Coronary artery (tissue), 2 donors: Measurements from ENCODE around the gene ATP5PO.
"Not testable (repeated sequence)": the region's sequence is repeated elsewhere in the genome, so short reads cannot be mapped to it uniquely, and the experiment has no call there.

Experiments used
- DNase-seq: peaks from one replicate; pipeline ENCODE4 v3.0.0-alpha.2; 2017; ENCODE audit warnings: low spot score
- H3K27ac ChIP-seq, 2 donors: fragments of 200-600 bp; sonication (generic); one replicate each; pipeline ENCODE4 v1.5.1; 2016 to 2019
- H3K4me3 ChIP-seq: fragments of 200-600 bp; sonication (generic); 2 replicates; pipeline ENCODE4 v1.5.1; 2016; ENCODE audit warnings: mild to moderate bottlenecking, moderate library complexity
- TF ChIP-seq, protein P1 (sequence below): fragments of 200-600 bp; sonication (generic); IDR thresholded peaks from one replicate; pipeline ENCODE4 v1.5.1; 2019; ENCODE audit warnings: antibody characterized with exemption

Gene ATP5PO

GRCh38 chr21:33878824-33879223, 36.8 kb downstream of the ATP5PO start:
- Histone ChIP-seq H3K4me3 (no peak overlapping the region), H3K27ac (no peak overlapping the region)
- TF ChIP-seq, protein P1, sequence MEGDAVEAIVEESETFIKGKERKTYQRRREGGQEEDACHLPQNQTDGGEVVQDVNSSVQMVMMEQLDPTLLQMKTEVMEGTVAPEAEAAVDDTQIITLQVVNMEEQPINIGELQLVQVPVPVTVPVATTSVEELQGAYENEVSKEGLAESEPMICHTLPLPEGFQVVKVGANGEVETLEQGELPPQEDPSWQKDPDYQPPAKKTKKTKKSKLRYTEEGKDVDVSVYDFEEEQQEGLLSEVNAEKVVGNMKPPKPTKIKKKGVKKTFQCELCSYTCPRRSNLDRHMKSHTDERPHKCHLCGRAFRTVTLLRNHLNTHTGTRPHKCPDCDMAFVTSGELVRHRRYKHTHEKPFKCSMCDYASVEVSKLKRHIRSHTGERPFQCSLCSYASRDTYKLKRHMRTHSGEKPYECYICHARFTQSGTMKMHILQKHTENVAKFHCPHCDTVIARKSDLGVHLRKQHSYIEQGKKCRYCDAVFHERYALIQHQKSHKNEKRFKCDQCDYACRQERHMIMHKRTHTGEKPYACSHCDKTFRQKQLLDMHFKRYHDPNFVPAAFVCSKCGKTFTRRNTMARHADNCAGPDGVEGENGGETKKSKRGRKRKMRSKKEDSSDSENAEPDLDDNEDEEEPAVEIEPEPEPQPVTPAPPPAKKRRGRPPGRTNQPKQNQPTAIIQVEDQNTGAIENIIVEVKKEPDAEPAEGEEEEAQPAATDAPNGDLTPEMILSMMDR: no peak
- DNase-seq: no peak

DNA sequence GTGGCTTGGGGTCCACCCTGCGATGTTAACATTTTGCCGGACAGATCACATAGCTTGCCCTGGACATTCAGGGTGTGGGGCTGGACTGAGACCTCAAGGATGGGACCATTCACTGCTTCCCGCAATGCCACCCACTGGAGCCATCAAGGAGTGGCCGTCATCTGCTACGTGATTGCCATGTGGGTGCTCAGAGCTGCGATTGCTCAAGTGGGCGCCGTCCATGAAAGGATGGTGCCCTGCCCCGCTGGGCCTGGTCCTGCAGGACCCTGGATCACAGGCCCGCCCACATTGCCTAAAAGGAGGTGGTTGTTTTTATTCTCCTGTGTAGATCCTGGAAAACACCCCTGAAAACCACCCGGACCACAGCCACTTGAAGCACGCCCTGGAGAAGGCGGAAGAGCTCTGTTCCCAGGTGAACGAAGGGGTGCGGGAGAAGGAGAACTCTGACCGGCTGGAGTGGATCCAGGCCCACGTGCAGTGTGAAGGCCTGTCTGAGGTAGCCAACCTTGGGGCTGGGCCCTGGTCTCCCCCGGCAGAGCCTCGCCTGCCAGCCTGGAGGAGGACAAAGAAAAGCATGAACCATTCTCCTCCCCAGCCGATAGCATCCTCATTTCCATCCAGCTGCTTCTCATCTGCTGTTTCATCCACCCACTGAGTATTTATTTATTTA, 40.4 kb downstream of the ATP5PO start:
- H3K4me3 ChIP-seq: no peak overlapping the region
- DNase-seq: no peak
- TF ChIP-seq, protein P1: no peak
- H3K27ac ChIP-seq: no peak overlapping the region

DNA sequence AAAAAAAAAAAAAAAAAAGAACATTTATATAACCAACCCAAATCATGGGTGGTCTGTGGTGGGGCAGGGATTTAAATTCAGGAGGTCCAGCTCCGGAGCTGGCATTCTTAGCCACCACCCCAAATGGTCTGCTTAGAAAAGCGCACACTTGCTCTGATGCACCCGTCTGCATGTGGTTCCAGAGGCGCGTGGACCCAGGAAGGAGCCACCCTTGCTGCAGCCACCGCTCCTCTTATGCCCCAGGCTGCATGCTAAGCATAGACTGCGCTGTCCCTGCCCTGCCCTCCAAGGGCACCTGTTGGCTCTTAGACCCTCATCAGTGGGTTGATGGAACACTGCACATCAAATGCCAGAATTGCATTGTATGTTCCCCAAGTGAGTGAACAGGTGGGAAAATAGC, 41.4 kb downstream of the ATP5PO start:
- no peak overlapping the region for H3K27ac ChIP-seq
- no peak overlapping the region for H3K4me3 ChIP-seq
- no peak for DNase-seq
- TF ChIP-seq, protein P1: no peak

DNA sequence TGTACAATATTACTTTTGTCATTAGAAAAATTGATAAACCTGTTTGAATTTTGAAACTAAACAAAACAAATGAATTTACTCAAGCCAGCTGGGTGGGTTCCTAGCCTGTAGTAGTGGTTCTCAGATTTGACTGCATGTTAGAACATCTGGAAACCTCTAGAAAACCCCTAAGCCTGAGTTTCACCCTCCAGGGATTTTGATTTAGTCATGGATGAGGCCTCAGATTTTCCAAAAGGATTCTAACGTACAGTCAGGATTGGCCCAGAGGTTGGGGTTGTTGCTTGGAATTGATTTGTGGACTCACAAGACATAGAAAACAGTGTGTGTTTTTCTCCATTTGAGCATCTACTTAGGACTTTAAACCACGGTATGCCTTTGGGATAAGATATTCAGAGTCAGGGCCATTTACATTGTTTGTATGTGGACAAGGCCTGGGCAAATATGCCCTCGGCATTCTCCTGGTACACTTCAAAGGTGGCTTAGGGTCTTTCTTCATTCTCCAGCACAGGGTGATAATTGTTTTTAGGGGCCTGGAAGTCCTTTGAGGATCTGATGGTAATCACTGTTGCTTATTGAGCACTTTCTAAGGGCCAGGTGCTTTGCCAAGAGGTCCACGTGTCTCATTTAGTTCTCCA, 42.6 kb downstream of the ATP5PO start:
- TF ChIP-seq, protein P1: no peak
- no peak for DNase-seq
- Histone ChIP-seq H3K4me3 (no peak overlapping the region), H3K27ac (no peak overlapping the region)

- TF ChIP-seq, protein P1: no peak
- Histone ChIP-seq H3K4me3 (no peak overlapping the region), H3K27ac (no peak overlapping the region)
- DNase-seq: no peak
Measured at GRCh38 chr21:33871171-33871570, 44.4 kb downstream of the ATP5PO start.

GRCh38 chr21:33870768-33871167, 44.8 kb downstream of the ATP5PO start:
- Histone ChIP-seq H3K27ac (no peak overlapping the region), H3K4me3 (no peak overlapping the region)
- TF ChIP-seq, protein P1: no peak
- no peak for DNase-seq

DNA sequence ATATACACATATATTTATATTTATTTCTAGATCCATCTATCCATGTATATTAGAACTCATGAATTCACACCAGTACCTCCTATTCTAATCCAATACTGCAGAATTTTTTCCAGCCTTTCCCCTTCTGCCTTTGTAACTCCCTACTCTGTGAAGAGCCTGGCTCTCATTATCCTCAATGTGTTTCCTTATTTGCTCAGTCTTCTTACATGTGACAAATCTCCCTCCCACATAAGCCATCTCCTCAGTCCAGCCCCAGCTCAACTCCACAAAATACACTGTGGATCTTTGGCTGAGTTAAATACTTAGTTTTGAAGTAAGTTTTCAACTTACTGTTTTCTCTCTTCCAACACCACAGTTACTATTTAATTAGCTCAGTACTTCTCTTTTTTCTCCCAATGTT, 45.7 kb downstream of the ATP5PO start:
- Histone ChIP-seq H3K27ac (no peak overlapping the region), H3K4me3 (no peak overlapping the region)
- TF ChIP-seq, protein P1: no peak
- no peak for DNase-seq

- DNase-seq, H3K27ac ChIP-seq, H3K4me3 ChIP-seq: not testable (repeated sequence)
Measured at GRCh38 chr21:33867868-33868267, 47.7 kb downstream of the ATP5PO start.
